Stomach (tissue), 4 donors: ENCODE measurements around the gene XAGE5.
"Not testable (repeated sequence)": the region's sequence is repeated elsewhere in the genome, so short reads cannot be mapped to it uniquely, and the experiment has no call there.

Experiments used
- POLR2A ChIP-seq, 4 donors: fragments of 450-650 bp; IDR thresholded peaks; one replicate each; pipeline ENCODE4 v1.6.1; 2016; ENCODE audit warnings: antibody characterized with exemption in 4 of 4, control low read depth in 2 of 4, mild to moderate bottlenecking in 1 of 4, moderate library complexity in 1 of 4
- TF ChIP-seq, protein P1 (sequence below), 7 experiments: fragments of 450-650 bp in 4 of 7; fragments of 200-600 bp in 3 of 7; sonication (generic) in 3 of 7; IDR thresholded peaks; one replicate each; pipeline ENCODE4 v1.5.1; 2016 to 2019; ENCODE audit warnings: antibody characterized with exemption in 7 of 7, control low read depth in 2 of 7, mild to moderate bottlenecking in 1 of 7

GRCh38 chrX:52797327-52797726 lies 13.8 kb upstream of the XAGE5 start, which contains the start of gene SPANXN5:
- TF ChIP-seq, protein P1, sequence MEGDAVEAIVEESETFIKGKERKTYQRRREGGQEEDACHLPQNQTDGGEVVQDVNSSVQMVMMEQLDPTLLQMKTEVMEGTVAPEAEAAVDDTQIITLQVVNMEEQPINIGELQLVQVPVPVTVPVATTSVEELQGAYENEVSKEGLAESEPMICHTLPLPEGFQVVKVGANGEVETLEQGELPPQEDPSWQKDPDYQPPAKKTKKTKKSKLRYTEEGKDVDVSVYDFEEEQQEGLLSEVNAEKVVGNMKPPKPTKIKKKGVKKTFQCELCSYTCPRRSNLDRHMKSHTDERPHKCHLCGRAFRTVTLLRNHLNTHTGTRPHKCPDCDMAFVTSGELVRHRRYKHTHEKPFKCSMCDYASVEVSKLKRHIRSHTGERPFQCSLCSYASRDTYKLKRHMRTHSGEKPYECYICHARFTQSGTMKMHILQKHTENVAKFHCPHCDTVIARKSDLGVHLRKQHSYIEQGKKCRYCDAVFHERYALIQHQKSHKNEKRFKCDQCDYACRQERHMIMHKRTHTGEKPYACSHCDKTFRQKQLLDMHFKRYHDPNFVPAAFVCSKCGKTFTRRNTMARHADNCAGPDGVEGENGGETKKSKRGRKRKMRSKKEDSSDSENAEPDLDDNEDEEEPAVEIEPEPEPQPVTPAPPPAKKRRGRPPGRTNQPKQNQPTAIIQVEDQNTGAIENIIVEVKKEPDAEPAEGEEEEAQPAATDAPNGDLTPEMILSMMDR (IDR thresholded peaks at IDR 0.05) = not testable (repeated sequence)
- TF ChIP-seq POLR2A (IDR thresholded peaks at IDR 0.05) = not testable (repeated sequence)
